Cerebellar cortex (tissue), 1 donor: ENCODE results near the gene TBCB.

Source experiments
- DNase-seq: peaks from one replicate; pipeline ENCODE4 v3.0.0-alpha.2; 2015; ENCODE audit warnings: low spot score

The TBCB gene

GRCh38 chr19:36136964-36137686 is 21.9 kb downstream of the TBCB start:
- DNase-seq = peak; percentile 75

- DNase-seq = no peak
Measured at GRCh38 chr19:36139120-36139472, 23.8 kb downstream of the TBCB start.

- peak; percentile 97 for DNase-seq
Measured at GRCh38 chr19:36139473-36140303, 24.4 kb downstream of the TBCB start, which contains the start of gene CAPNS1. Gene CAPNS1 (plus strand): TSS chr19:36140066. CDS start chr19:36141012, 946 bp downstream.

GRCh38 chr19:36140304-36141038 is 25.2 kb downstream of the TBCB start:
- peak; percentile 59 for DNase-seq

GRCh38 chr19:36141039-36141927 is 26.0 kb downstream of the TBCB start:
- DNase-seq = peak; percentile 89

- no peak for DNase-seq
Measured at GRCh38 chr19:36142046-36142445, 26.8 kb downstream of the TBCB start.

- no peak for DNase-seq
Measured at GRCh38 chr19:36142496-36142895, 27.2 kb downstream of the TBCB start.

- DNase-seq = no peak
Measured at GRCh38 chr19:36144624-36145023, 29.4 kb downstream of the TBCB start.

- DNase-seq = no peak
Measured at GRCh38 chr19:36149673-36150406, 34.6 kb downstream of the TBCB start.

- DNase-seq = no peak
Measured at GRCh38 chr19:36150586-36150985, 35.3 kb downstream of the TBCB start.

- peak; percentile 28 for DNase-seq
Measured at GRCh38 chr19:36151144-36152018, 36.1 kb downstream of the TBCB start.

- no peak for DNase-seq
Measured at GRCh38 chr19:36152019-36152351, 36.7 kb downstream of the TBCB start.

GRCh38 chr19:36152352-36153091 is 37.3 kb downstream of the TBCB start, which contains the start of gene COX7A1:
Gene COX7A1 (minus strand): TSS chr19:36152447. CDS start chr19:36152407, 40 bp downstream.
- DNase-seq = peak; percentile 64

- no peak for DNase-seq
Measured at GRCh38 chr19:36153126-36153525, 37.9 kb downstream of the TBCB start.

- DNase-seq = no peak
Measured at GRCh38 chr19:36160821-36161596, 45.7 kb downstream of the TBCB start.

GRCh38 chr19:36163813-36164212 is 48.5 kb downstream of the TBCB start:
- DNase-seq = no peak

- DNase-seq = peak; percentile 17
Measured at GRCh38 chr19:36169084-36169760, 54.0 kb downstream of the TBCB start.

GRCh38 chr19:36172852-36173251 is 57.6 kb downstream of the TBCB start:
- no peak for DNase-seq
